HK-2 (cell line): ENCODE data around the gene ZC4H2.
"Not testable (repeated sequence)": the region's sequence is repeated elsewhere in the genome, so short reads cannot be mapped to it uniquely, and the experiment has no call there.

Experiments
- DNase-seq: peaks from one replicate; pipeline ENCODE4 v3.0.0-alpha.2; 2018; ENCODE audit not compliant: unreplicated experiment

The ZC4H2 gene

GRCh38 chrX:64975989-64976672 is at the start of gene ZC4H2:
TSS of gene ZC4H2 (minus strand) at chrX:64976450. CDS start at chrX:64976377, 73 bp downstream.
- peak; percentile 71 for DNase-seq

- DNase-seq: no peak
These were observed 41.2 kb upstream of the ZC4H2 start for GRCh38 chrX:65017451-65017850.

GRCh38 chrX:65014230-65014629 is 38.0 kb upstream of the ZC4H2 start:
- DNase-seq: no peak

- no peak for DNase-seq
These were observed 33.2 kb upstream of the ZC4H2 start for GRCh38 chrX:65009459-65009858.

- DNase-seq: not testable (repeated sequence)
These were observed 26.0 kb upstream of the ZC4H2 start for GRCh38 chrX:65002208-65002607.

GRCh38 chrX:64996805-64997204 is 20.6 kb upstream of the ZC4H2 start:
- DNase-seq: no peak

GRCh38 chrX:64994131-64994798 is 18.0 kb upstream of the ZC4H2 start:
- DNase-seq: no peak

GRCh38 chrX:64977830-64978229 is 1.6 kb upstream of the ZC4H2 start:
- DNase-seq: no peak

- no peak for DNase-seq
These were observed 801 bp upstream of the ZC4H2 start for GRCh38 chrX:64977051-64977450.

- no peak for DNase-seq
These were observed 407 bp upstream of the ZC4H2 start for GRCh38 chrX:64976673-64977040.

GRCh38 chrX:64975491-64975890 is 759 bp downstream of the ZC4H2 start:
- peak; percentile 40 for DNase-seq

- no peak for DNase-seq
These were observed 50.8 kb downstream of the ZC4H2 start for GRCh38 chrX:64925480-64925879.

- no peak for DNase-seq
These were observed 68.1 kb downstream of the ZC4H2 start for GRCh38 chrX:64908121-64908520.

- DNase-seq: peak; percentile 29
These were observed 81.7 kb downstream of the ZC4H2 start for GRCh38 chrX:64894454-64895038.

- peak; percentile 6 for DNase-seq
These were observed 90.4 kb downstream of the ZC4H2 start for GRCh38 chrX:64885850-64886249.

- not testable (repeated sequence) for DNase-seq
These were observed 97.5 kb downstream of the ZC4H2 start for GRCh38 chrX:64878709-64879108.

GRCh38 chrX:64867217-64867616 is 109.0 kb downstream of the ZC4H2 start:
- no peak for DNase-seq
